WI38 (cell line): ENCODE results near the gene SNAPC4.

ENCODE experiments used
- H3K4me3 ChIP-seq: 2 replicates; pipeline ENCODE4 v1.5.1; 2011; ENCODE audit warnings: low read depth, mild to moderate bottlenecking, control low read depth, low read length
- TF ChIP-seq, protein P1 (sequence below): IDR thresholded peaks from 2 replicates; pipeline ENCODE4 v1.5.1; 2012; ENCODE audit warnings: low read depth, mild to moderate bottlenecking, control low read depth, low read length

The SNAPC4 gene

DNA sequence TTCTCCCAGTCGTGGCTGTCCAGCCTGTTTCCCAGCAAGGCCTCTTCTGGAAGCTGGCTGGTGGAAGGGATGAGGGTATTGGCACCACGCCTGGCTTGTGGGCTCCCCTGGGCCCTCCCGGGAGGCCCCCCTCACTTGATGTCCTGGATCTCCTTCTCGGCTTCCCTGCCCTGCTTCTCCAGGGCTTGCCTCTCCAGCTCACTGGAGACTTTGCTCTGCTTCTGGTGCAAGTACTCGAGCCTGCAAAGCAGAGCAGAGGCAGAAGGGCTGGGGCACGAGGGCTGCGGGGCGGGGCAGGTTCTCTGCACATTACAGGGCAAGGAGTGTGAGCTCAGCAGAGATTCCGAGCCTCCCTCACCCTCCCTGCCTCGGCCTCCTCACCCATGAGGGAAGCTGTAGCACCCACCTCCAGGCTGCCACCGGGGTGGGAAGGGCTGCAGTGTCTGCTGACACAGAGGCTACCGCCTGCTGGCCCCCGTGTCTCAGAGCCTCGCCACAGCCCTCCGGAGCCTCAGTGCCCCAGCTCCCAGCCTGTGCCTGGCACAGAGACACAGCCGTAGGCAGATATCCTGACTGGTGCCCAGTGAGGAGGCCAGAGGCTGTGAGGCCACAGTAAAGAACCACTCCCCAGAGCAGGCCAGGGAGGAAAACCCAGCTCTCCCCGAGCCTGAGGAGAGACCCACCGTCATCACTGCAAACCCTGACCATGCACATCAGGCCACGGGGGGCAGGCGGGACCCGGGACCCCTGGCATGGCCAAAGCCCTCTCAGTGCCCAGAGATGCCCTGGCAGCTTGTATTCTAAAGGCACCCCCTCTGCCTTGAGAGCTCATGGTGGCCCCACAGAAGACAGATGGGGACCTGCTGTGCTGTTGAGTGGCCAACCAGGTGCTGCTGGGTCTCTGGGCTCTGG, 7.2 kb downstream of the SNAPC4 start:
- no peak overlapping the region for H3K4me3 ChIP-seq

DNA sequence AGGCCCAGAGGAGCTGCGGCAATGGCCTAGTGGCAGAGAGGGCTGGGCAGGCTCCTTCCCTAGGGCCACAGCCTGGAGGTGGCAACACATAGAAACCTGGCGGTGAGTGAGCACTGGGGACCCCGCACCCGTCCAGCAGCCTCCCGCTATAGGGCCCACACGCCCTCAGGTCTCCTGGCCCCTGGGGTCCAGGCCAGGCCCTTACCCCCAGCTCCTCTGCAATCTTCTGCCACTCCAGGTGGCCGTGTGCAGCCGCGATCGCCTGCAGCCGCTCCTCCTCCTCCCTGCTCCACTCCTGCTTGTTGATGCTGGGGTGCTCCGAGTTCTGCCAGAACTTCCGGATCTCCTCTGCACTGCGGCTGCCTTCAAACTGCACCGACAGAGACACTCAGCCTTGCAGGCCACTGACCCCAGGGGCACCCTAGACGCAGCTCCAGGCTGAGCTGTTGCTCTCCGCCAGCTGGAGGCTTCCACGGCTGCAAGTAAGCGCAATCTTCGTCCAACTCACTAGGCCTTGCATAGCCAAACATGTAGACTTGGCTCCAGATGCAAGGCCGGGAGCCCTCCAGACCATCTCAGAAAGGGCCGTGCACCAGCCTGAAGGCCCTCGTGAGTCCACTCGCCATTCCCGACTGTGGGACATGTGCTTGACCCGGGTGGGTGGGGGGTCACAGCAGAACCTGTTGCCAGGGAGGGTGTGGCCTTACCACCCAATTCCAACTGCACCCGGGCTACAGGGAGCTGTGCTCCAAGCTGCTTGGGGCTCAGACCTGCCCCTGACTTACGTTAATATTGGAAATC, 8.0 kb downstream of the SNAPC4 start:
- TF ChIP-seq, protein P1, sequence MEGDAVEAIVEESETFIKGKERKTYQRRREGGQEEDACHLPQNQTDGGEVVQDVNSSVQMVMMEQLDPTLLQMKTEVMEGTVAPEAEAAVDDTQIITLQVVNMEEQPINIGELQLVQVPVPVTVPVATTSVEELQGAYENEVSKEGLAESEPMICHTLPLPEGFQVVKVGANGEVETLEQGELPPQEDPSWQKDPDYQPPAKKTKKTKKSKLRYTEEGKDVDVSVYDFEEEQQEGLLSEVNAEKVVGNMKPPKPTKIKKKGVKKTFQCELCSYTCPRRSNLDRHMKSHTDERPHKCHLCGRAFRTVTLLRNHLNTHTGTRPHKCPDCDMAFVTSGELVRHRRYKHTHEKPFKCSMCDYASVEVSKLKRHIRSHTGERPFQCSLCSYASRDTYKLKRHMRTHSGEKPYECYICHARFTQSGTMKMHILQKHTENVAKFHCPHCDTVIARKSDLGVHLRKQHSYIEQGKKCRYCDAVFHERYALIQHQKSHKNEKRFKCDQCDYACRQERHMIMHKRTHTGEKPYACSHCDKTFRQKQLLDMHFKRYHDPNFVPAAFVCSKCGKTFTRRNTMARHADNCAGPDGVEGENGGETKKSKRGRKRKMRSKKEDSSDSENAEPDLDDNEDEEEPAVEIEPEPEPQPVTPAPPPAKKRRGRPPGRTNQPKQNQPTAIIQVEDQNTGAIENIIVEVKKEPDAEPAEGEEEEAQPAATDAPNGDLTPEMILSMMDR, result no peak

More for the DNA sequence above, 7.2 kb downstream of the SNAPC4 start:
- TF ChIP-seq, protein P1, result no peak

DNA sequence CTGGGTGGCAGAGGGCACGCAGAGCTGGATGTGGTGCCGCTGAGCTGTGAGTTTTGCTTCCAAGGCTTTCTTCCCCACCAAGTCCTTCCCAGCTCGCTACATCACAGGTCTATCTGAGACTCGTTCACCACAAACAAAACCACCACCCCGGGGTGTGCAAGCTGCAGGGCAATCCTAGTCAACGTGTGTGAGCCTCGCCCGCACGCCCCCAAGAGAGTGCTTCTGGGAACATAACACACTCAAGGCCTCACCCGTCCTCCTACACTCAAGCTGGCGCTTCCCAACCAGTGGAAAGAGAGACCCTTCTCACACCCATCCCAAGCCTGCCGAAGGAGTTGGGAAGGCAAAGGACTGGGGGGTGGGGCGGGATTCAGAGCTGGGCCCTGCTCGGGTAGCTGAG, 10.6 kb downstream of the SNAPC4 start:
- TF ChIP-seq, protein P1, result no peak
- H3K4me3 ChIP-seq, result no peak overlapping the region

More for the DNA sequence above, 8.0 kb downstream of the SNAPC4 start:
- H3K4me3 ChIP-seq, result no peak overlapping the region

DNA sequence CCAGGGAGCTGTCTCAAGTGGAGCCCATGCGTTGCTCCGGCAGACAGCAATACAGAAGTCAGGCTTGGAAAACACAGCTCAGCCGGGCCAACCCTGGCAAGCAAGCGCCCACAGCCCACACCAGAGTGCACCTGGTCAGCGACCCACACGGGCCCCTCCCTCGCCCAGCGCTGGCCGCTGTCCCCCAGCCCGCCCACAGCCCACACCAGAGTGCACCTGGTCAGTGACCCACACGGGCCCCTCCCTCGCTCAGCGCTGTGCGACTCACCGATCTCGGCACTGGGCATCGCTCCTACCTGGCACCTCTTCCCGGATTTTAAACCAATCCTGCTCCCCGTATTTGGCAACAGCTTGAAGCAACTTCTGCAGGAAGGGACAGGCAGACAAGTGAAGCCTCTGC, 12.8 kb downstream of the SNAPC4 start:
- H3K4me3 ChIP-seq, result no peak overlapping the region

DNA sequence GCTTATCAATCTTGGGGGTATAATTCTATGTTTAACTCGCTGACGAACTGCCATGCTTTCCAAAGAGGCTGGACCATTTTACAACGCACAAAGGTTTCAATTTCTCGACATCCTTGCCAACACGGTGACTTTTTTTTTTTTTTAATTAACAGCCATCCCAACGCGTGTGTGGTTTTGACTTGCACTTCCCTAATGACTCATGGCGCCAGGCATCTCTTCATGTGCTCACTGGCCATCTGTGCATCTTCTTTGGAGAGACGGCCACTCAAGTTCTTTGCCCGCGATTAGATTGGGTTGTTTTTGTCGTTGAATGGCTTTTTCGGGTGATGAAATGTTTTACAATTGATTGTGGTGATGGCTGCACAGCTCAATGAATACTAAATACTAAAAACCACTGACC, 14.0 kb downstream of the SNAPC4 start:
- H3K4me3 ChIP-seq, result no peak overlapping the region
- TF ChIP-seq, protein P1, result no peak

More for the DNA sequence above, 12.8 kb downstream of the SNAPC4 start:
- TF ChIP-seq, protein P1, result no peak

DNA sequence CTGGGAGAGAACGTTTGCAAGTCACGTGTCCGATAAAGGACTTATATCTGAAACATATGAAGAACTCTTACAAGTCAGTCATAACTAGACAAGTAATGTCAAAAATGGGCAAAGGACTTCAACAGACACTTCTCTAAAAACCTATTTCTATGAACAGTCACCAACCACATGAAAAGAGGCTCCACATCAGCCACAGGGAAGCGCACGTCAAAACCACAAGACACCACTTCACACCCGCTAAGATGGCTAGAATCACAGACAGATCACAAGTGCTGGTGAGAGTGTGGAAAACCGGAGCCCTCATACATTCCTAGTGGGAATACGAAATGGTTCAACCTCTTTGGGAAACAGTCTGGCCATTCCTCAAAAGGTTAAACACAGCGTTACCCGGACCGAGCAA, 15.0 kb downstream of the SNAPC4 start:
- TF ChIP-seq, protein P1, result no peak
- no peak overlapping the region for H3K4me3 ChIP-seq

- no peak overlapping the region for H3K4me3 ChIP-seq
- TF ChIP-seq, protein P1, result no peak
These were observed 16.5 kb downstream of the SNAPC4 start for GRCh38 chr9:136383436-136383835.
